HEK293 (cell line): ENCODE results near the gene ADRB1.

Source experiments
- CTCF ChIA-PET: fragments of 350-600 bp; formaldehyde crosslinking; extraction: SDS; loops from one replicate; lab custom pipeline; 2021; ENCODE audit warnings: antibody characterized with exemption; lab: Yijun Ruan, JAX
- POLR2A ChIA-PET: fragments of 300-600 bp; formaldehyde crosslinking; extraction: SDS; loops from one replicate; lab custom pipeline; 2020; ENCODE audit warnings: antibody characterized with exemption, inconsistent platforms; lab: Yijun Ruan, JAX
- H3K27ac ChIP-seq: fragments of 200-500 bp; sonication (Bioruptor generic); 2 replicates; pipeline ENCODE4 v1.5.1; 2014; ENCODE audit warnings: low read depth, low read length, control low read depth, inconsistent platforms; ENCODE audit errors: extremely low read depth
- H3K36me3 ChIP-seq, 2 experiments: fragments of 200-500 bp in 1 of 2; sonication (Bioruptor generic) in 1 of 2; 1 replicate in 1 of 2; 2 replicates in 1 of 2; pipeline ENCODE4 v1.5.1; 2014 to 2017; ENCODE audit warnings: inconsistent platforms in 2 of 2, low read length in 2 of 2; ENCODE audit not compliant: control insufficient read depth in 2 of 2, insufficient read depth in 1 of 2
- H3K4me1 ChIP-seq: fragments of 200-500 bp; sonication (Bioruptor generic); 2 replicates; pipeline ENCODE4 v1.5.1; 2014; ENCODE audit warnings: mild to moderate bottlenecking, low read length, inconsistent platforms; ENCODE audit not compliant: control insufficient read depth, insufficient read depth
- H3K4me3 ChIP-seq: 2 replicates; pipeline ENCODE4 v1.5.1; 2011; ENCODE audit warnings: low read depth, mild to moderate bottlenecking, control low read depth, low read length, moderate library complexity
- H3K9me3 ChIP-seq: fragments of 200-500 bp; sonication (Bioruptor generic); 2 replicates; pipeline ENCODE4 v1.5.1; 2014; ENCODE audit warnings: low read depth, low read length, inconsistent platforms; ENCODE audit not compliant: control insufficient read depth, insufficient read depth
- EGR2 ChIP-seq: fragments of 450-650 bp; formaldehyde crosslinking; IDR thresholded peaks from 2 replicates; pipeline ENCODE4 v1.5.1; 2016; ENCODE audit warnings: low read depth, missing biosample characterization, missing genetic modification characterization
- GFI1B ChIP-seq: fragments of 450-650 bp; formaldehyde crosslinking; IDR thresholded peaks from 2 replicates; pipeline ENCODE4 v1.5.1; 2016; ENCODE audit warnings: missing biosample characterization, missing genetic modification characterization
- HOXD13 ChIP-seq: sonication (generic); formaldehyde crosslinking; IDR thresholded peaks from 2 replicates; pipeline ENCODE4 v1.8.0; 2022; ENCODE audit warnings: missing genetic modification reagents, borderline replicate concordance
- KLF7 ChIP-seq: fragments of 450-650 bp; formaldehyde crosslinking; IDR thresholded peaks from 2 replicates; pipeline ENCODE4 v1.5.1; 2016; ENCODE audit warnings: missing biosample characterization, missing genetic modification characterization, borderline replicate concordance
- SALL2 ChIP-seq: fragments of 450-650 bp; formaldehyde crosslinking; IDR thresholded peaks from 2 replicates; pipeline ENCODE4 v1.5.0; 2017; ENCODE audit warnings: missing biosample characterization, mild to moderate bottlenecking, missing genetic modification characterization, borderline replicate concordance
- SP7 ChIP-seq: fragments of 450-650 bp; formaldehyde crosslinking; IDR thresholded peaks from 2 replicates; pipeline ENCODE4 v1.5.1; 2016; ENCODE audit warnings: missing biosample characterization, missing genetic modification characterization
- ZBTB26 ChIP-seq: fragments of 450-650 bp; formaldehyde crosslinking; optimal IDR thresholded peaks from 2 replicates; pipeline ENCODE3; 2016; ENCODE audit warnings: missing biosample characterization, mild to moderate bottlenecking, missing genetic modification characterization
- ZNF10 ChIP-seq: fragments of 450-650 bp; formaldehyde crosslinking; IDR thresholded peaks from 2 replicates; pipeline ENCODE4 v1.5.1; 2017; ENCODE audit warnings: missing biosample characterization, missing genetic modification characterization
- ZNF174 ChIP-seq: fragments of 450-650 bp; formaldehyde crosslinking; IDR thresholded peaks from 2 replicates; pipeline ENCODE4 v1.5.0; 2017; ENCODE audit warnings: missing biosample characterization, mild to moderate bottlenecking, missing genetic modification characterization
- ZNF184 ChIP-seq: fragments of 450-650 bp; IDR thresholded peaks from 2 replicates; pipeline ENCODE4 v1.5.1; 2018; ENCODE audit warnings: missing biosample characterization, mild to moderate bottlenecking, missing genetic modification characterization
- ZNF214 ChIP-seq: fragments of 450-650 bp; formaldehyde crosslinking; IDR thresholded peaks from 2 replicates; pipeline ENCODE4 v1.5.1; 2017; ENCODE audit warnings: missing biosample characterization, mild to moderate bottlenecking, missing genetic modification characterization, borderline replicate concordance
- ZNF221 ChIP-seq: fragments of 450-650 bp; formaldehyde crosslinking; IDR thresholded peaks from 2 replicates; pipeline ENCODE4 v1.5.1; 2017; ENCODE audit warnings: missing biosample characterization, missing genetic modification characterization, borderline replicate concordance
- ZNF23 ChIP-seq: fragments of 450-650 bp; formaldehyde crosslinking; IDR thresholded peaks from 2 replicates; pipeline ENCODE4 v1.5.1; 2016; ENCODE audit warnings: missing biosample characterization, missing genetic modification characterization, borderline replicate concordance
- ZNF24 ChIP-seq: fragments of 450-650 bp; formaldehyde crosslinking; IDR thresholded peaks from 2 replicates; pipeline ENCODE4 v1.5.1; 2016; ENCODE audit warnings: missing biosample characterization, missing genetic modification characterization
- ZNF501 ChIP-seq: fragments of 450-650 bp; formaldehyde crosslinking; IDR thresholded peaks from 2 replicates; pipeline ENCODE4 v1.5.1; 2016; ENCODE audit warnings: missing biosample characterization, missing genetic modification characterization
- ZNF510 ChIP-seq: fragments of 450-650 bp; formaldehyde crosslinking; IDR thresholded peaks from 2 replicates; pipeline ENCODE4 v1.5.1; 2018; ENCODE audit warnings: mild to moderate bottlenecking, missing genetic modification characterization, missing biosample characterization; ENCODE audit not compliant: insufficient replicate concordance
- ZNF513 ChIP-seq: fragments of 450-650 bp; IDR thresholded peaks from 2 replicates; pipeline ENCODE4 v1.5.1; 2018; ENCODE audit warnings: missing biosample characterization, missing genetic modification characterization
- ZNF544 ChIP-seq: fragments of 450-650 bp; formaldehyde crosslinking; IDR thresholded peaks from 2 replicates; pipeline ENCODE4 v1.5.0; 2017; ENCODE audit warnings: missing biosample characterization, missing genetic modification characterization
- ZNF658 ChIP-seq: fragments of 450-650 bp; formaldehyde crosslinking; IDR thresholded peaks from 2 replicates; pipeline ENCODE4; 2016; ENCODE audit warnings: missing biosample characterization, missing genetic modification characterization
- ZNF768 ChIP-seq: fragments of 450-650 bp; formaldehyde crosslinking; IDR thresholded peaks from 2 replicates; pipeline ENCODE4 v1.5.1; 2018; ENCODE audit warnings: missing biosample characterization, mild to moderate bottlenecking, missing genetic modification characterization
- ZNF785 ChIP-seq: fragments of 450-650 bp; formaldehyde crosslinking; IDR thresholded peaks from 2 replicates; pipeline ENCODE4 v1.5.1; 2016; ENCODE audit warnings: missing biosample characterization, missing genetic modification characterization
- ZNF791 ChIP-seq: fragments of 450-650 bp; formaldehyde crosslinking; IDR thresholded peaks from 2 replicates; pipeline ENCODE4 v1.5.1; 2016; ENCODE audit warnings: missing biosample characterization, missing genetic modification characterization

ADRB1 gene

GRCh38 chr10:114034923-114035645, 8.6 kb upstream of the ADRB1 start:
- TF ChIP-seq GFI1B (tag by site-specific recombination) (no peak), ZNF174 (tag by site-specific recombination) (no peak), ZNF785 (tag by site-specific recombination) (no peak), HOXD13 (CRISPR knock-in tag) (no peak), SP7 (tag by site-specific recombination) (no peak), ZNF24 (tag by site-specific recombination) (no peak), ZNF544 (tag by site-specific recombination) (no peak), ZNF510 (tag by site-specific recombination) (no peak), ZNF501 (tag by site-specific recombination) (no peak), SALL2 (tag by site-specific recombination) (no peak), ZNF658 (tag by site-specific recombination) (no peak), ZNF513 (tag by site-specific recombination) (no peak), ZNF768 (tag by site-specific recombination) (no peak), ZBTB26 (tag by site-specific recombination) (no peak)
- H3K27ac ChIP-seq, result no peak overlapping the region
- ChIA-PET POLR2A (no interaction called here), CTCF (interaction anchor here (0.6 kb wide), 1 partner anchor 231 kb away, joined by 4 read pairs; no protein-coding TSS in a partner anchor)
- H3K36me3 ChIP-seq, result no peaks in the 10 kb centered on the region
- H3K4me1 ChIP-seq, result no peaks in the 10 kb centered on the region
- no peaks in the 10 kb centered on the region for H3K9me3 ChIP-seq
- H3K4me3 ChIP-seq, result no peak overlapping the region

GRCh38 chr10:114035791-114036190, 7.9 kb upstream of the ADRB1 start:
- CTCF ChIA-PET, result interaction anchor here (0.6 to 0.7 kb wide), 2 partner anchors 11 to 230 kb away, joined by 3 to 4 read pairs; no protein-coding TSS in a partner anchor
- POLR2A ChIA-PET, result no interaction called here
- no peak for TF ChIP-seq ZNF10
- no peak for TF ChIP-seq EGR2 (tag by site-specific recombination)
- no peak for TF ChIP-seq ZNF221 (tag by site-specific recombination)
- no peak for TF ChIP-seq ZNF791 (tag by site-specific recombination)
- TF ChIP-seq ZNF214 (tag by site-specific recombination), result no peak
- TF ChIP-seq ZNF23, result no peak
- TF ChIP-seq ZNF184 (tag by site-specific recombination), result no peak
- TF ChIP-seq KLF7 (tag by site-specific recombination), result no peak
- H3K27ac ChIP-seq, result no peak overlapping the region
- no peaks in the 10 kb centered on the region for H3K4me1 ChIP-seq
- H3K9me3 ChIP-seq, result no peaks in the 10 kb centered on the region
- H3K36me3 ChIP-seq, result no peaks in the 10 kb centered on the region
- no peak overlapping the region for H3K4me3 ChIP-seq
